Neuron (in vitro differentiated cells): Measurements from ENCODE around the gene RIC8A.

Experiments
- H2AFZ ChIP-seq: one replicate; pipeline ENCODE4 v1.6.1; 2013; ENCODE audit warnings: low read depth, mild to moderate bottlenecking, inconsistent platforms, low read length, moderate library complexity
- H3K27me3 ChIP-seq: one replicate; pipeline ENCODE4 v1.6.1; 2013; ENCODE audit warnings: low read length; ENCODE audit not compliant: insufficient read depth
- H3K36me3 ChIP-seq: one replicate; pipeline ENCODE4 v1.6.1; 2013; ENCODE audit warnings: low read length; ENCODE audit not compliant: insufficient read depth
- H3K4me1 ChIP-seq: one replicate; pipeline ENCODE4 v1.6.1; 2013; ENCODE audit warnings: low read length; ENCODE audit not compliant: insufficient read depth
- H3K4me3 ChIP-seq: 2 replicates; pipeline ENCODE4 v1.5.1; 2013; ENCODE audit warnings: mild to moderate bottlenecking, low read length, moderate library complexity
- H3K9me3 ChIP-seq: one replicate; pipeline ENCODE4 v1.6.1; 2013; ENCODE audit warnings: low read length

Gene RIC8A

DNA sequence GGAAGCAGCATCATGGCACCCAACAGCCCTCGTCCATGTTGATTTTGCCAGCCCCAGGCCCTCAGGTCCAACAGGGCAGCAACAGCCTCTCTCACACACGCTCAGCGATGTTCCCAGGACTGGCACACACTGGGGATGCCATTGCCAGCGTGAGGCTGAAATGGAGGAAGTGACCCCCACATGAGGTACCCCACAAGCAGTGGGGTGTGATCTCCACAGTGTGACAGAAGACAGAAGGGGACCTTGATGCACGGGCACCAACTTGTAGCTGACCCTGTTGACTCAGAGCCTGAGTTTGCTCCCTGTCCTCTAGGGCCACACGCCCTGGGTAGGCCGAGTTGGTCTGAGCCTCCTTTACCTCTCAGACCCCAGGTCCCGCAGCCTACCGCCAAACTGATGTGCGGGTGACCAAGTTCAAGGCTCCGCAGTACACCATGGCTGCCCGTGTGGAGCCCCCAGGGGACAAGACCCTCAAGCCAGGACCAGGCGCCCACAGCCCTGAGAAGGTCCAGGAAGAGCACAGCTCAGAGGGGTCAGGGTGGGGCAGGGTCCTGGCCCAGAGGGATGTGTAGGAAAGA lies 8.4 kb upstream of the RIC8A start:
- Histone ChIP-seq H3K4me3 (no peak overlapping the region), H2AFZ (no peak overlapping the region), H3K4me1 (no peaks in the 10 kb centered on the region), H3K9me3 (no peaks in the 10 kb centered on the region), H3K27me3 (no peaks in the 10 kb centered on the region), H3K36me3 (peaks cover 8% of the 10 kb centered on the region)

DNA sequence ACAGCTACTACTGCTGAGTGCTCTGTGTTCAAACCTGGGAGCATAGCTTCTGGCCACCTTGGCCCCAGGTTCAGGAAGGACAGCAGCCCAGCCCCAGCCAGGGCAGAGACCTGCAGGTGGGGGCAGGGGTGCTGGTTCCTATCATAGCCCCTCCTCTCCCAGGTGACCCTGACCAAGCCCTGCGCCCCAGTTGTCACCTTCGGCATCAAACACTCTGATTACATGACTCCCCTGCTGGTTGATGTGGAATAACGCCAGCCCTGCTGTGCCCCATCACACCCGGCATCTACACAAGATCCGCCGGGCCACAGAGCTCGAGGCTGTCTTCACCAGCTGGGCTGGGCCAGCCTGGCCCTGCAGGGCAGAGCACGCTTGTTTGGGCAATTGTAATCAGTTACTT lies 7.7 kb upstream of the RIC8A start:
- Histone ChIP-seq H3K4me1 (no peaks in the 10 kb centered on the region), H3K9me3 (no peaks in the 10 kb centered on the region), H3K4me3 (no peak overlapping the region), H3K36me3 (peaks cover 14% of the 10 kb centered on the region), H3K27me3 (no peaks in the 10 kb centered on the region), H2AFZ (no peak overlapping the region)

DNA sequence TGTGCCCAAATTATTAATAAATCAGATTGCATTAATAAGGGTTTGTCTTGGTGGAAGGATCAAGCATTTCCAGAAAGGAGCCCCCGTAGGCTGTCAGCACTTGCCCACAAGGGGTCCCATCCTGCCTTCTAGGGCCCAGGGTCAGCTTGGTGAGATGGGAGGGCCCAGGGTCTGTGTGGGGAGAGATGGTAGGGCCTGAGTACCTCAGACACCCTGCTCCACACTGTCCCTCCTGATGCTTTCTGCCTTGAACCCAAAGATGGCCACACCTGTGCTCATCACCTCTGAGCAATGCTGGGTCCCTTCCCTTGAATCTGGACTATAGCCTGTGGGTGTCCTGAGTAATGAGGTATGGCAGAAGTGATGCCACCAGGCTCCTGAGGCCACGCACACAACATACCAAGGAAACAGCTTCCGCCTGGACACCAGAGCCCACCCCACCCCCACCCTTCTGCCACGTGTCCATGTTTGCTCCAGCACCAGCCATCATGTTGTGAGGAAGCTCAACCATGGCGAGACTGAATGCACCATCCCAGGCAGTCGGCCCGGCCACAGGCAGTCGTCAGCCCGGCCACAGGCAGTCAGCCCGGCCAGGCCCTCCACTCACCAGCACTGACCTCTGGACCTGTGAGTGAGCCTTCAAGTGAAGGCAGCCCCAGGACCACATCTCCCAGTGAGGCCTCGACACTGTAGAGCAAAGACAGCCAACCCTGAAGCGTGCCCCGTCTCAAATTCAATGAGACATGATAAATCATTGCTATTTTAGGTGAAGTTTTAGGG lies 7.1 kb upstream of the RIC8A start:
- Histone ChIP-seq H2AFZ (no peak overlapping the region), H3K4me3 (no peak overlapping the region), H3K4me1 (no peaks in the 10 kb centered on the region), H3K27me3 (no peaks in the 10 kb centered on the region), H3K36me3 (peaks cover 20% of the 10 kb centered on the region), H3K9me3 (no peaks in the 10 kb centered on the region)

DNA sequence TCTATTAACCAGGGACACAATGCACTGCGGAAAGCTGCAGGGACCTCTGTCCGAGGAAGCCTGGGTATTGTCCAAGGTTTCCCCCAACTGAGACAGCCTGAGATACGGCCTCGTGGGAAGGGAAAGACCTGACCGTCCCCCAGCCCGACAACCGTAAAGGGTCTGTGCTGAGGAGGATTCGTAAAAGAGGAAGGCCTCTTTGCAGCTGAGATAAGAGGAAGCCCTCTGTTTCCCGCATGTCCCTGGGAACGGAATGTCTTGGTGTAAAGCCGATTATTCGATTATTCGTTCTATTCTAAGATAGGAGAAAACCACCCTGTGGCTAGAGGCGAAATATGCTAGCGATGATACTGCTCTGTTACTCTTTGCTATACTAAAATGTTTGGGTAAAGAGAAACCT lies 5.5 kb upstream of the RIC8A start:
- Histone ChIP-seq H3K9me3 (no peaks in the 10 kb centered on the region), H3K4me3 (no peak overlapping the region), H3K36me3 (peaks cover 24% of the 10 kb centered on the region), H3K4me1 (peaks cover 10% of the 10 kb centered on the region), H2AFZ (no peak overlapping the region), H3K27me3 (no peaks in the 10 kb centered on the region)

DNA sequence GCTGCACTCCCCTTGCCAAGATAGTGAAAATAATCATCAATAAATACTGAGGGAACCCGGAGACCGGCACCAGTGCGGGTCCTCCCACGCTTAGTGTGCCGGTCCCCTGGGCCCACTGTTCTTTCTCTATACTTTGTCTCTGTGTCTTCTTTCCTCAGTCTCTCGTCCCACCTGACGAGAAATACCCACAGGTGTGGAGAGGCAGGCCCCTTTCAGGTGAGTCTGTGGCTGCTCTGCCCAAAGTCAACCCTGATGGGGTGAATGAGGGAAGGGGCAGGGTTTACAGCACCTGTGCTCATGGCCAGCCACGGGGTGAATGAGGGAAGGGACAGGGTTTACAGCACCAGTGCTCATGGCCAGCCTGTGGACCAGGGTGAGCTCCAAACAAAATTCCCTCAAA lies 5.0 kb upstream of the RIC8A start:
- peaks cover 24% of the 10 kb centered on the region for H3K36me3 ChIP-seq
- no peaks in the 10 kb centered on the region for H3K9me3 ChIP-seq
- H2AFZ ChIP-seq: no peak overlapping the region
- no peaks in the 10 kb centered on the region for H3K27me3 ChIP-seq
- no peak overlapping the region for H3K4me3 ChIP-seq
- H3K4me1 ChIP-seq: peaks cover 10% of the 10 kb centered on the region

DNA sequence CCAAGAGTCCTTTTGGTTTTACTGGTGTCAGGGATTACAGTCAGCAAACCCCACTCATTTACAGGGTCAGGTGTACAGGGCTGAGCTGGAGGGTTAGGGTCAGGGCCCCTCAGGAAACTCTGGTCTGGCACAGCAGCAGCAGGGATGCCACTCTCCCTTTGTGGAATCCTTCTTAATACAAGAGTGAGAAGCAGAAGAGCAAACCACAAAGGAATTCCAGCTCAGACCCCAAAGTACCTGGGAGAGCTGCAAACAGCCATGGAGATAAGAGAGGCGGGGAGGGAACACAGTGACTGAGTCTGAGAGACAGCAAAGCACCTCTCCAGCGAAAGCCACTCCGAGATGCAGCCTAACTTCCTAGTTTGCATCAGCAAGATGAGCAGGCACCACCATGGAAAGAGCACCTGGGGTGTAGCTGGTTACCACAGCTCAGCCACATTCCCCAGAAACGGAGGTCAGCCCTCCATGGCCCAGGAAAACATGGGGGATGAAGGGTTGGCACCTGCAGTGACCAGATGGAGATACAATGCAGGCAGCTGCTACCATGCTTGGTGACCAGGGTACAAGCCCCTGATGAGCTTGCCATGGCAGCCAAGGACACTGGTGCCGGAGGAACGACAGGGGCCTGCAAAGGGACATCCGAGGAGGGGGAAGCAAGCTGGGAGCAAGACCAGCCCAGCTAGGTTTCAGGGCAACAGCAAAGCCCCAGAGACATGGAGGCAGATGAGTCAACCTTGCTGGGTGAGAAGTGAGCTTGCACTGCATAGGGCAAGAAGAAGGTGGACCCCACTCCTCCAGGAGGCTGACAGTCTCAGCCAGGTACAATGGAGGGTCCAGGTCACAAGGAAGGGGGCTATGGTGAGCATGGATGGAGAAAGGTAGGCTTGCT lies 4.2 kb upstream of the RIC8A start:
- H3K4me1 ChIP-seq: peaks cover 13% of the 10 kb centered on the region
- no peaks in the 10 kb centered on the region for H3K9me3 ChIP-seq
- peaks cover 24% of the 10 kb centered on the region for H3K36me3 ChIP-seq
- H3K27me3 ChIP-seq: no peaks in the 10 kb centered on the region
- H3K4me3 ChIP-seq: no peak overlapping the region
- no peak overlapping the region for H2AFZ ChIP-seq

DNA sequence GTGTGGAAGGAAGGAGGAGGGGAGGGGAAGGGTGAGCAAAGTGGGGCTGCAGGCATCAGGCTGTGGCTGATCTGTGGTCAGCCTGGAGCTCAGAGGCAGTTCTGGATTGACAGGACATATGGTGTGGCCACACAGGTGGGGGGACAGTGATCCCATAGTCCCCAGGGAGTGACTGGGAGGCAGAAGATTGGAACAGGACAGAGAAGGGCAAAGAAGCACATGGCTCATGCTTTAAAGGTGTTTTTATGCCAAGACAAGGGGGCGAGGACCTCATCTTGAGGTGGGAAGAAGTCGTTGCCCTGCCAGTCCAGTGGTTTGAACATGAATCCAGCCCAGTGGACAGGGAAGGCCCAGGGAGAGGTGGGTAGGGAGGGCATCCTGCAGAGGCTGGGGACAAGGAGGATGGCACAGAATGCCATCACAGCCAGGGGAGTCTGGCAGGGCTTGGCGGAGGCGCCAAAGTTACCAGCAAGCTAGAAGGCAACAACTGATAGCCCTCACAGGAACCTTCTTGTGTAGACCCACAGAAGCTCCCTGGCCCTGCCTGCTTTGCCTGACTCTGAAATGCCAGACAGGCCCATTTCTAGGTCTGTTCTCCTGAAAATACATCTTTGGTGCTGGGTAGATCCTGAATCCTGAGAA lies 3.4 kb upstream of the RIC8A start:
- Histone ChIP-seq H3K36me3 (peaks cover 24% of the 10 kb centered on the region), H3K4me3 (no peak overlapping the region), H3K4me1 (peaks cover 15% of the 10 kb centered on the region), H2AFZ (no peak overlapping the region), H3K27me3 (no peaks in the 10 kb centered on the region), H3K9me3 (no peaks in the 10 kb centered on the region)

DNA sequence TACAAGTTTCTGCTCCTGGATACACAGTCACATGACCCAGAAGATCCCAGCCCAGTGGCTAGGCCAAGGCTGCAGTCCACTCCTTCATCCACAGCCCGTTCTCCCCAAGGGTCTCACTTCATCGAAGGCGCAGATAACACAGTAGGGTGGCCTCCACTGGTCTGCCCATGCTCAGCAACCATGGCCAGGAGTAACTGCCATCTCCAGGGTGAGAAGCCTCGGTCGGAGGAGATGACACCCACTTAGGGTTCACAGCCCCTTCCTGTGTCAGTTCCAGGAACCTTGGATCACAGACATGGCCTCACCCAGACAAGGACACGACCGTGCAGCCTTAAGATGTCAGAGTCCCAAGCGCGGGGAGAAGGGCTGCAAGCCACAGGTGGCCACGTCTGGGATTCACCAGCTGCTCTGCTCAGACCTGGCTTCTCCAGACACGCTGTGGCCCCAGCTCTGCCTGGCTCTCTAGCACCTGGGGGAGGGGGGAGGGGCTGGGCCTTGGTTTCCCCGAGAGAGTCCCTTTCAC lies 2.9 kb upstream of the RIC8A start:
- no peaks in the 10 kb centered on the region for H3K9me3 ChIP-seq
- no peaks in the 10 kb centered on the region for H3K27me3 ChIP-seq
- H3K36me3 ChIP-seq: peaks cover 27% of the 10 kb centered on the region
- H2AFZ ChIP-seq: no peak overlapping the region
- no peak overlapping the region for H3K4me3 ChIP-seq
- H3K4me1 ChIP-seq: peaks cover 20% of the 10 kb centered on the region

DNA sequence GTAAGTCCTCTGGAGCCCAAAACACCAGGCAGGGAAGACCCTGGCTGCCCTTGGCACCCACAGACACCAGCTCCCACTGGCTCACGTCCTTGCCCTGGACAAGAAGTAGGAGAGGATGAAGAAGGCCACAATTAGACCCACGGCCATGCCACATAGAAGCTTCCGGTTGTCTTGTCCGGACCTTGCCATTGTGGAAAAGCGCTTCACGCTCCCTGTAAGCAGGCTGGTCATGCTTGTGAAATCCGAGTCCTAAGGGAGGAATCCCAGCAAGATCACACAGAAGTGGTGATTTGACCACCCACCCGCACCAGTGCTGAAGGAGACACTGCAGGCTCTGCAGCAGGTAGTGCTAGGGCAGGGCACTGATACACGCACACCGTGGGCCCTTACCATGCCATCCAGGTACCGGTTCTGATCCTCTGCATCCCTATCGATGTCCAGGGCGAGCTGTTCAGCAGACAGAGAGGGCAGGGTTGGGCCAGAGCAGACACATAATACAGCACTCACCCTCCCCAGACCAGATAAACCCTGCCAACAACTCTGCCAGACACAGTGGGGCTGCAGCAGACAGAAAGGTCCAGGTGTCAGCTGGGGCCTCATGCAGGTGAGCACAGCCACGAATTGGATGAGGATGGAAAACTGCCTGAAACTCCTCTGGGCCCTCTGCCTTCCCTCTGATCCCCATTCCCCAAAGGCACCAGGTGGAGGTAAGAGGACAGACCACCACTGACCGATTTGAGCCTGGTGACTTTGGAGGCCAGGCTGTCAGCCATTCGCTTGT lies 2.1 kb upstream of the RIC8A start:
- Histone ChIP-seq H3K36me3 (peaks cover 35% of the 10 kb centered on the region), H3K4me1 (peaks cover 28% of the 10 kb centered on the region), H2AFZ (no peak overlapping the region), H3K9me3 (no peaks in the 10 kb centered on the region), H3K27me3 (no peaks in the 10 kb centered on the region), H3K4me3 (peak overlapping the region; percentile 60)

DNA sequence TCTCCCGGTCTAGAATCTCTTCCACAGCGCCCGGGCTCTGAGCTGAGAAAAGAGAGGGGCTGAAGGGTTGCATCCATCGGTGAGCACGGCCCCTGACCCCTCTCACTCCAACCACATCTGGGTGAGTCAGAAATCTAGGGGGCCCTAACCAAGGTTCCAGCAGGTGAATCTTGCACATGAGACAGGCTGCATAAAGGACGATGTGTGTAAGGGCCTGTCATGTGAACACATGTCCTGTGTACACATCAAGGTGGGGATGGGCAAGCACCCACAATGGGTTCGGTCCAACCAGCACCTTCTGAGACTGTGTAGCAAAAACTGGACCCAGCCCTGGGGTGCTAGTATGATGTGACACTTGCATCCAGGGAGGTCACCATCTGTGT lies 1.5 kb upstream of the RIC8A start:
- Histone ChIP-seq H3K27me3 (no peaks in the 10 kb centered on the region), H3K4me1 (peaks cover 28% of the 10 kb centered on the region), H3K9me3 (no peaks in the 10 kb centered on the region), H3K36me3 (peaks cover 41% of the 10 kb centered on the region), H3K4me3 (peak overlapping the region; percentile 60), H2AFZ (no peak overlapping the region)

DNA sequence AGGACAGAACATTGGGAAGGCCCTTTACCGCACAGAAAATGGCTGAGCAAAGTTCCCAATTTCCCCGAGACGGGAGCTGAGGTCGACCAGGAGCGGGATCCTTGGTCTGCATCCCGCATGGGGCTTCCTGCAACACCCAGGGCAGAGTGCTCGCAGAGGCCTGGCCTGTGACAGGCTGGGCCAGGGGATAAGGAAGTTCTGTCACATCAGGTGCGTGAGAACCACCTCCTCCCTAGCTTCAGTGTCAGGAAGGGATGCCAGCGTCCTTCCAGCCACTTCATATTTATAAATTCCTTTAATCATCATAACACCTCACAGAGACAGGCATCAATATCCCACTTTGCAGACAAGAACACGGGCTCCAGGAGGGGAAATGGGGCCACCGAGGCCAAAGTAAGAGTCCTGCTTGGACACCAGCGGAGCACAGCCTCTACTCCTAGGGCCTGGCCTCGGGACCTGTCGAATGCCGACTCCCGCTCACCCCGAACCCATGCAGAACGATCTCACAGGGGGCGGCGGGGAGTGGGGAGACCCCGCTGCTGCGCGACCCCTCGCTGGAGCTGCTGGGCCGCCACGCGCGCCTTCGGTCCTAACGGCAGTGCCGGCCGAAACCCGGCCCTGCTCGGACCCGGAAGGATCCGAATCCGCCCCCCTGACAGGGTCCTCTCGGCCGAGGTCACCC lies 841 bp upstream of the RIC8A start:
- no peaks in the 10 kb centered on the region for H3K27me3 ChIP-seq
- H2AFZ ChIP-seq: no peak overlapping the region
- H3K36me3 ChIP-seq: peaks cover 44% of the 10 kb centered on the region
- no peaks in the 10 kb centered on the region for H3K9me3 ChIP-seq
- peak overlapping the region; percentile 60 for H3K4me3 ChIP-seq
- H3K4me1 ChIP-seq: peaks cover 28% of the 10 kb centered on the region

DNA sequence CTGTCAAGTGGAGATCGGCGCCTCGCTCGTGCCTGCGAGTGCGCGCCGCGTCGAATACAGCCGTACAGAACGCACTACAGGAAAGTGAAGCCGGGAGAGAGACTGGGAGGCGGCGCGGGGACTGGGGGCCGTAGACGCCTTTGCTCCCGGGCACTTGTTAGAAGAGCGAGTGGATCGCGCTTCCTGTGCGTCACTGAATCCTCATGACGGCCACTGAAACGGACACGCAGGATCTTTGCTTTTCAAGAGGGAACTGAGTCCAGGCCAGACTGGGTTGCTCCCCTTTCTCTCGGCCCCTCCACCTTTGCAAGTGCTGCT lies 314 bp downstream of the RIC8A start:
- Histone ChIP-seq H2AFZ (no peak overlapping the region), H3K36me3 (peaks cover 55% of the 10 kb centered on the region), H3K9me3 (no peaks in the 10 kb centered on the region), H3K4me3 (peak overlapping the region; percentile 60), H3K27me3 (no peaks in the 10 kb centered on the region), H3K4me1 (peaks cover 28% of the 10 kb centered on the region)
